IMR-90 (cell line): ENCODE results near the gene KRT71. TPM values are rescaled to one million over a fixed set of nuclear protein-coding genes. Genes with fewer than 3 reads are reported as not detected.

Experiments
- ATAC-seq: fragments of 200-7000 bp; cut with Tn5 transposase; 2 replicates; pipeline ENCODE4 v1.9.1; 2020; ENCODE audit warnings: low read depth, mild to moderate bottlenecking, moderate library complexity
- BruUV-seq: library from RNA; stranded (reverse); fragments of 400-500 nt; replicated peaks from 2 replicates; lab custom pipeline; 2021; lab: Mats Ljungman, UMichigan
- CTCF ChIA-PET: fragments of 300-600 bp; formaldehyde crosslinking; extraction: SDS; loops from one replicate; lab custom pipeline; 2021; ENCODE audit warnings: antibody characterized with exemption; lab: Yijun Ruan, JAX
- POLR2A ChIA-PET: fragments of 300-600 bp; sonication (Branson Sonifier 250); formaldehyde crosslinking; loops from one replicate; lab custom pipeline; 2022; ENCODE audit warnings: antibody characterized with exemption; ENCODE audit not compliant: unreplicated experiment; lab: Charles Lee
- DNase-seq: peaks from one replicate; pipeline ENCODE4 v3.0.0; 2013
- H2AFZ ChIP-seq: replicated peaks from 2 replicates; pipeline ENCODE3; 2013; ENCODE audit warnings: low read length, mild to moderate bottlenecking; ENCODE audit not compliant: poor library complexity
- H2AK5ac ChIP-seq: 2 replicates; pipeline ENCODE4 v1.6.1; 2013; ENCODE audit warnings: low read depth, low read length, inconsistent platforms
- H2AK9ac ChIP-seq: replicated peaks from 2 replicates; pipeline ENCODE3; 2013; ENCODE audit warnings: mild to moderate bottlenecking, low read depth, low read length, moderate library complexity; ENCODE audit not compliant: poor library complexity
- H2BK120ac ChIP-seq: 2 replicates; pipeline ENCODE4 v1.6.1; 2013; ENCODE audit warnings: low read depth, low read length, inconsistent platforms
- H2BK15ac ChIP-seq: 3 replicates; pipeline ENCODE4 v1.6.1; 2013; ENCODE audit warnings: low read depth, low read length, inconsistent platforms
- H2BK20ac ChIP-seq: 2 replicates; pipeline ENCODE4 v1.6.1; 2013; ENCODE audit warnings: low read depth, mild to moderate bottlenecking, inconsistent platforms, low read length, moderate library complexity
- H2BK5ac ChIP-seq: 2 replicates; pipeline ENCODE4 v1.6.1; 2013; ENCODE audit warnings: mild to moderate bottlenecking, low read depth, low read length, inconsistent platforms; ENCODE audit not compliant: poor library complexity, severe bottlenecking
- H3K14ac ChIP-seq: replicated peaks from 2 replicates; pipeline ENCODE4 v1.6.1; 2013; ENCODE audit warnings: low read depth, low read length, inconsistent platforms
- H3K18ac ChIP-seq: 2 replicates; pipeline ENCODE4 v1.6.1; 2013; ENCODE audit warnings: low read depth, low read length, control low read depth
- H3K23ac ChIP-seq: 2 replicates; pipeline ENCODE4 v1.6.1; 2013; ENCODE audit warnings: low read depth, low read length, inconsistent platforms
- H3K27ac ChIP-seq: 2 replicates; pipeline ENCODE4 v1.5.1; 2013; ENCODE audit warnings: mild to moderate bottlenecking, control low read depth, low read length; ENCODE audit not compliant: insufficient read depth
- H3K27me3 ChIP-seq: 2 replicates; pipeline ENCODE4 v1.6.1; 2013; ENCODE audit warnings: low read length; ENCODE audit not compliant: control insufficient read depth, insufficient read depth
- H3K36me3 ChIP-seq: 2 replicates; pipeline ENCODE4 v1.6.1; 2013; ENCODE audit warnings: low read length, mixed read lengths; ENCODE audit not compliant: control insufficient read depth, insufficient read depth
- H3K4ac ChIP-seq: 2 replicates; pipeline ENCODE4 v1.6.1; 2013; ENCODE audit warnings: low read depth, low read length, inconsistent platforms
- H3K4me1 ChIP-seq: 2 replicates; pipeline ENCODE4 v1.6.1; 2013; ENCODE audit warnings: low read length, mixed read lengths; ENCODE audit not compliant: control insufficient read depth, insufficient read depth
- H3K4me2 ChIP-seq: 2 replicates; pipeline ENCODE4 v1.6.1; 2013; ENCODE audit warnings: low read depth, mild to moderate bottlenecking, control low read depth, low read length, moderate library complexity
- H3K4me3 ChIP-seq: 2 replicates; pipeline ENCODE4 v1.5.1; 2013; ENCODE audit warnings: low read depth, mild to moderate bottlenecking, control low read depth, low read length, moderate library complexity; ENCODE audit not compliant: insufficient read depth
- H3K56ac ChIP-seq: 2 replicates; pipeline ENCODE4 v1.6.1; 2013; ENCODE audit warnings: low read length, inconsistent platforms; ENCODE audit not compliant: insufficient read depth; ENCODE audit errors: extremely low read depth
- H3K79me1 ChIP-seq, 2 experiments: 2 replicates each; pipeline ENCODE4 v1.6.1; 2013; ENCODE audit warnings: low read length in 2 of 2, inconsistent platforms in 1 of 2, low read depth in 1 of 2
- H3K9ac ChIP-seq: 2 replicates; pipeline ENCODE4 v1.6.1; 2013; ENCODE audit warnings: low read depth, low read length, control low read depth
- H3K9me1 ChIP-seq: 2 replicates; pipeline ENCODE4 v1.6.1; 2013; ENCODE audit warnings: low read length, inconsistent platforms; ENCODE audit not compliant: insufficient read depth
- H3K9me3 ChIP-seq: 2 replicates; pipeline ENCODE4 v1.6.1; 2013; ENCODE audit warnings: low read length; ENCODE audit not compliant: control insufficient read depth, insufficient read depth
- H4K20me1 ChIP-seq: 2 replicates; pipeline ENCODE4 v1.6.1; 2013; ENCODE audit warnings: low read length, inconsistent platforms; ENCODE audit not compliant: insufficient read depth
- H4K5ac ChIP-seq: 2 replicates; pipeline ENCODE4 v1.6.1; 2013; ENCODE audit warnings: mild to moderate bottlenecking, low read depth, low read length, control low read depth
- H4K8ac ChIP-seq, 2 experiments: 2 replicates each; pipeline ENCODE4 v1.6.1; 2013; ENCODE audit warnings: low read depth in 2 of 2, low read length in 2 of 2, control low read depth in 1 of 2, inconsistent platforms in 1 of 2
- H4K91ac ChIP-seq: 2 replicates; pipeline ENCODE4 v1.6.1; 2013; ENCODE audit warnings: low read depth, low read length, inconsistent platforms; ENCODE audit not compliant: insufficient read depth
- BHLHE40 ChIP-seq: fragments of 150-350 bp; IDR thresholded peaks from 2 replicates; pipeline ENCODE4 v1.6.1; 2016; ENCODE audit warnings: mild to moderate bottlenecking, low read depth, low read length
- CHD1 ChIP-seq: IDR thresholded peaks from 2 replicates; pipeline ENCODE4 v1.6.1; 2012; ENCODE audit warnings: low read depth, low read length, improper control_type of control experiment
- CTCF ChIP-seq: conservative IDR thresholded peaks from 2 replicates; pipeline ENCODE4 v1.5.1; 2012; ENCODE audit warnings: mild to moderate bottlenecking, low read depth, low read length, improper control_type of control experiment
- FOS ChIP-seq: fragments of 150-350 bp; IDR thresholded peaks from 2 replicates; pipeline ENCODE4 v1.6.1; 2016; ENCODE audit warnings: low read depth, low read length
- MAFK ChIP-seq: IDR thresholded peaks from 2 replicates; pipeline ENCODE4 v1.6.1; 2012; ENCODE audit warnings: low read depth, low read length, improper control_type of control experiment
- MXI1 ChIP-seq: IDR thresholded peaks from 2 replicates; pipeline ENCODE4 v1.6.1; 2012; ENCODE audit warnings: low read depth, mild to moderate bottlenecking, low read length, moderate library complexity, borderline replicate concordance
- NFE2L2 ChIP-seq: fragments of 150-350 bp; IDR thresholded peaks from 2 replicates; pipeline ENCODE4 v1.6.1; 2016; ENCODE audit warnings: low read depth, mild to moderate bottlenecking, low read length
- POLR2A ChIP-seq: IDR thresholded peaks from 2 replicates; pipeline ENCODE4 v1.6.1; 2012; ENCODE audit warnings: mild to moderate bottlenecking, low read depth, low read length
- SMC3 ChIP-seq: fragments of 150-350 bp; IDR thresholded peaks from 2 replicates; pipeline ENCODE4 v1.6.1; 2016; ENCODE audit warnings: low read depth, mild to moderate bottlenecking, antibody characterized with exemption, low read length, moderate library complexity
- USF2 ChIP-seq: fragments of 150-350 bp; IDR thresholded peaks from 2 replicates; pipeline ENCODE4 v1.6.1; 2017; ENCODE audit warnings: mild to moderate bottlenecking, antibody characterized with exemption, low read length, low read depth
- WGBS, 2 experiments: methylation state at CpG; one replicate each; pipeline versions ENCODE4 v1.1.5 to v1.1.7; 2013; ENCODE audit warnings: missing lambda C conversion rate in 2 of 2; ENCODE audit not compliant: insufficient read length in 1 of 2; ENCODE audit errors: extremely low coverage in 2 of 2; 5-methylcytosine and 5-hydroxymethylcytosine counted together
- dilution Hi-C: fragments of 300-500 bp; cut with HindIII; formaldehyde crosslinking; loops from one replicate; pipeline ENCODE4 v1.14.3; 2018; ENCODE audit warnings: low sequenced_read_pairs; ENCODE audit not compliant: unreplicated experiment
- in situ Hi-C: fragments of 300-500 bp; cut with MboI; formaldehyde crosslinking; loops from 3 replicates; pipeline ENCODE4 v1.14.3; 2019; ENCODE audit warnings: low sequenced_read_pairs, inconsistent platforms, mixed read lengths
- intact Hi-C: fragments of 100-400 bp; cut with micrococcal nuclease; formaldehyde crosslinking; loops from 2 replicates; pipeline ENCODE4 v1.10.0; 2022
- polyA plus RNA-seq, 3 experiments: library from polyadenylated mRNA; depleted of rRNA; stranded (reverse); fragments of >200 nt; gene quantifications; 2 replicates each; pipeline ENCODE4 v1.2.3, GENCODE V29; 2012; ENCODE audit warnings: low replicate concordance in 1 of 3
- total RNA-seq: library from RNA; depleted of rRNA; stranded (reverse); fragments of >200 nt; gene quantifications from 2 replicates; pipeline ENCODE4 v1.2.3, GENCODE V29; 2012

Gene KRT71
- total and polyA plus RNA-seq, 2 of the 4 experiments (the other 2 are of a cell fraction): not detected

GRCh38 chr12:52542785-52543318 is 10.1 kb downstream of the KRT71 start:
- H3K18ac ChIP-seq: no peak overlapping the region
- H4K91ac ChIP-seq: no peak overlapping the region
- no peak for DNase-seq
- H3K4me3 ChIP-seq: no peak overlapping the region
- no peaks in the 10 kb centered on the region for H3K79me1 ChIP-seq
- H3K4me1 ChIP-seq: no peaks in the 10 kb centered on the region
- peaks cover 10% of the 10 kb centered on the region for H3K27me3 ChIP-seq
- intact Hi-C loops (no loop called here), dilution Hi-C loops (no loop called here), in situ Hi-C loops (no loop called here)
- no peak overlapping the region for H3K14ac ChIP-seq
- CTCF ChIA-PET: no interaction called here
- BruUV-seq: no TSS peak
- no peak overlapping the region for H3K23ac ChIP-seq
- no peaks in the 10 kb centered on the region for H3K9me3 ChIP-seq
- no peak overlapping the region for H2BK15ac ChIP-seq
- H2AK5ac ChIP-seq: no peak overlapping the region
- no peak overlapping the region for H2AFZ ChIP-seq
- no peak overlapping the region for H4K8ac ChIP-seq
- H4K20me1 ChIP-seq: no peaks in the 10 kb centered on the region
- no peaks in the 10 kb centered on the region; the same call in 1 of the 2 replicates for H3K9me1 ChIP-seq
- H3K56ac ChIP-seq: no peak overlapping the region
- H2BK5ac ChIP-seq: no peak overlapping the region
- H3K27ac ChIP-seq: no peak overlapping the region
- H3K9ac ChIP-seq: no peak overlapping the region
- no peak overlapping the region for H2AK9ac ChIP-seq
- TF ChIP-seq CTCF (no peak), BHLHE40 (no peak), FOS (no peak), POLR2A (no peak), CHD1 (no peak), MAFK (no peak), MXI1 (no peak), USF2 (no peak), NFE2L2 (no peak), SMC3 (no peak)
- WGBS, 2 experiments: 48% methylated on average over 4 of the region's 7 CpGs; no CpG with 5 or more reads in 1 of the 2 experiments
- POLR2A ChIA-PET: no interaction called here
- H2BK20ac ChIP-seq: no peak overlapping the region
- no peak overlapping the region for H2BK120ac ChIP-seq
- no peak for ATAC-seq
- no peaks in the 10 kb centered on the region for H3K36me3 ChIP-seq
- H3K4ac ChIP-seq: no peak overlapping the region
- H4K5ac ChIP-seq: no peak overlapping the region
- no peak overlapping the region for H3K4me2 ChIP-seq
